NCI-H1048 (cell line): Measurements from ENCODE around the gene NKD1.

Experiments
- DNase-seq: peaks from one replicate; lab custom pipeline; 2025; lab: John Stamatoyannopoulos, UW

Gene NKD1

GRCh38 chr16:50696126-50696525 lies 147.9 kb downstream of the NKD1 start:
- no peak for DNase-seq

DNA sequence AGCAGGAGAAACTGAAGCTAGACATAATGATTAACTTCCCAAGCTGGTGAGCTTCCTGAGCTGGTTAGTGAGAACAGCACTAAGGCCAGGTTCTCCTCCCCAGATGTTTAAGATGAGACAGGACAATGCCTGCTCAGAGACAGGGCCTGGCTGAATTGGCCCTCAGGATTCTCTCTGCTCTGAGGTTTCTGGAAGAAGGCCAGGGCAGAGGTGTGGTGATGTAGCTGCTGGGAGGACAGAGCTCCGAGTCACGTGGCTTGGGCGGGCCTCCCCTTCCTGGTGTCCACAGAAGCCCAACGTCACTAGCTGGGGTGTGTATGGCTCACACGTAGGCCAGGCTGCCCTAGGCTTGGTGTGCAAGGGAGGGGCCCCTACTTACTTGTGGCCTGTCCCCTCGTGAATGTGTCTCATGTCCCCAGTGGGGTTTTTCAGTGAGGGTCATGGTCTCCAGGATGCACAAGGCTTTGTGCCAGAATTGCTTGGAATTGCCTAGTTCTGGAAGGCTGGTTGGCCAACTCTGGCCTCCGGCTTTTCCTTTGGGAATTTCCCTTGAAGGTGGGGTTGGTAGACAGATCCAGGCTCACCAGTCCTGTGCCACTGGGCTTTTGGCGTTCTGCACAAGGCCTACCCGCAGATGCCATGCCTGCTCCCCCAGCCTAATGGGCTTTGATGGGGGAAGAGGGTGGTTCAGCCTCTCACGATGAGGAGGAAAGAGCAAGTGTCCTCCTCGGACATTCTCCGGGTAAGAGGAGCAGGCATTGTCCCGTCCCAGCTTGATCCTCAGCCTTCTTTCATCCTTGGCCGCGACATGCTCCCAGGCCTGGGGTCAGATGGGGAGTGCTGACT lies 148.6 kb downstream of the NKD1 start:
- no peak for DNase-seq

DNA sequence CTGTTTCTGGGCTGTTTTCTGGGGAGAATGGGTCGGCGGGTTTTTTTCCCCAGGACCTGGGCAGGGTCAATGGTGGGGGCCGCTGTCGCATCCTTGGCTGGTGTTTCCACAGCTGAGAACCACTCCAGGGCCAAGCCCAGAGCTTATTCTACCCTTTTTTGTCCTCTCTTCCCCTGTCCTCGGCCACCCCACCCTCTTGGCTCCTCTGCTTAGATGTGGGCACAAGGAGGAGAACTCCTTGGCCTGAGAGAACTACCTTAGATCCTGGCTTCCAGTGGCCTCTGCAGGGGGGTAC lies 149.2 kb downstream of the NKD1 start:
- no peak for DNase-seq

- no peak for DNase-seq
Measured at GRCh38 chr16:50697881-50698767, 149.9 kb downstream of the NKD1 start.
